ENCODE results near the gene MDC1.
"Not testable (repeated sequence)": the region's sequence is repeated elsewhere in the genome, so short reads cannot be mapped to it uniquely, and the experiment has no call there.

MDC1 gene

DNA sequence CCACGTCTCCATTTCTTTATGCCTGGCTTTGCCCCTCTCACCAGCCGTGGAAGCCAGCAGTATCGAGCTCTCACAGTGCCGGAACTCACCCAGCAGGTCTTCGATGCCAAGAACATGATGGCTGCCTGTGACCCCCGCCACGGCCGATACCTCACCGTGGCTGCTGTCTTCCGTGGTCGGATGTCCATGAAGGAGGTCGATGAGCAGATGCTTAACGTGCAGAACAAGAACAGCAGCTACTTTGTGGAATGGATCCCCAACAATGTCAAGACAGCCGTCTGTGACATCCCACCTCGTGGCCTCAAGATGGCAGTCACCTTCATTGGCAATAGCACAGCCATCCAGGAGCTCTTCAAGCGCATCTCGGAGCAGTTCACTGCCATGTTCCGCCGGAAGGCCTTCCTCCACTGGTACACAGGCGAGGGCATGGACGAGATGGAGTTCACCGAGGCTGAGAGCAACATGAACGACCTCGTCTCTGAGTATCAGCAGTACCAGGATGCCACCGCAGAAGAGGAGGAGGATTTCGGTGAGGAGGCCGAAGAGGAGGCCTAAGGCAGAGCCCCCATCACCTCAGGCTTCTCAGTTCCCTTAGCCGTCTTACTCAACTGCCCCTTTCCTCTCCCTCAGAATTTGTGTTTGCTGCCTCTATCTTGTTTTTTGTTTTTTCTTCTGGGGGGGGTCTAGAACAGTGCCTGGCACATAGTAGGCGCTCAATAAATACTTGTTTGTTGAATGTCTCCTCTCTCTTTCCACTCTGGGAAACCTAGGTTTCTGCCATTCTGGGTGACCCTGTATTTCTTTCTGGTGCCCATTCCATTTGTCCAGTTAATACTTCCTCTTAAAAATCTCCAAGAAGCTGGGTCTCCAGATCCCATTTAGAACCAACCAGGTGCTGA, 7.0 kb upstream of the MDC1 start:
- Mint-ChIP-seq H3K36me3 (ENCODE audit: low read depth) (peaks cover 92% of the 10 kb centered on the region), H3K27ac (peak overlapping the region; percentile 11), H3K4me1 (ENCODE audit: low read depth) (peaks cover 52% of the 10 kb centered on the region)
- not testable (repeated sequence) for H3K9me3 Mint-ChIP-seq, H3K27me3 Mint-ChIP-seq, H3K4me3 Mint-ChIP-seq
- intact Hi-C loops (cut with micrococcal nuclease), result loop anchor here (2.0 to 10.0 kb wide), 2 partner anchors 19 to 239 kb away; partner anchors contain the start of genes FLOT1 and HLA-E

DNA sequence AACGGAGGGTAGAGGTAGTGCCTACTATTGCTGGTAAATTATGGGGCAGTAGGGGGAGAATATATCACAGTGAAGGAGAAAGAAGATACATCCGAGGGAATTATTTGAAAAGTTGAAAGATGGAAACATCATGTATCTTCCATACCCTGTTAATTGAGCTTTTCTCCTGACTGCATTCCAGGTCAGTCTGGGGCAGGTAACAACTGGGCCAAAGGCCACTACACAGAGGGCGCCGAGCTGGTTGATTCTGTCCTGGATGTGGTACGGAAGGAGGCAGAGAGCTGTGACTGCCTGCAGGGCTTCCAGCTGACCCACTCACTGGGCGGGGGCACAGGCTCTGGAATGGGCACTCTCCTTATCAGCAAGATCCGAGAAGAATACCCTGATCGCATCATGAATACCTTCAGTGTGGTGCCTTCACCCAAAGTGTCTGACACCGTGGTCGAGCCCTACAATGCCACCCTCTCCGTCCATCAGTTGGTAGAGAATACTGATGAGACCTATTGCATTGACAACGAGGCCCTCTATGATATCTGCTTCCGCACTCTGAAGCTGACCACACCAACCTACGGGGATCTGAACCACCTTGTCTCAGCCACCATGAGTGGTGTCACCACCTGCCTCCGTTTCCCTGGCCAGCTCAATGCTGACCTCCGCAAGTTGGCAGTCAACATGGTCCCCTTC, 6.2 kb upstream of the MDC1 start:
- intact Hi-C loops (cut with micrococcal nuclease), result loop anchor here (2.0 to 10.0 kb wide), 2 partner anchors 20 to 238 kb away; partner anchors contain the start of genes FLOT1 and HLA-E
- Mint-ChIP-seq H3K36me3 (ENCODE audit: low read depth) (peaks cover 84% of the 10 kb centered on the region), H3K4me1 (ENCODE audit: low read depth) (peaks cover 52% of the 10 kb centered on the region)
- H3K27ac Mint-ChIP-seq, H3K9me3 Mint-ChIP-seq, H3K27me3 Mint-ChIP-seq, H3K4me3 Mint-ChIP-seq: not testable (repeated sequence)

DNA sequence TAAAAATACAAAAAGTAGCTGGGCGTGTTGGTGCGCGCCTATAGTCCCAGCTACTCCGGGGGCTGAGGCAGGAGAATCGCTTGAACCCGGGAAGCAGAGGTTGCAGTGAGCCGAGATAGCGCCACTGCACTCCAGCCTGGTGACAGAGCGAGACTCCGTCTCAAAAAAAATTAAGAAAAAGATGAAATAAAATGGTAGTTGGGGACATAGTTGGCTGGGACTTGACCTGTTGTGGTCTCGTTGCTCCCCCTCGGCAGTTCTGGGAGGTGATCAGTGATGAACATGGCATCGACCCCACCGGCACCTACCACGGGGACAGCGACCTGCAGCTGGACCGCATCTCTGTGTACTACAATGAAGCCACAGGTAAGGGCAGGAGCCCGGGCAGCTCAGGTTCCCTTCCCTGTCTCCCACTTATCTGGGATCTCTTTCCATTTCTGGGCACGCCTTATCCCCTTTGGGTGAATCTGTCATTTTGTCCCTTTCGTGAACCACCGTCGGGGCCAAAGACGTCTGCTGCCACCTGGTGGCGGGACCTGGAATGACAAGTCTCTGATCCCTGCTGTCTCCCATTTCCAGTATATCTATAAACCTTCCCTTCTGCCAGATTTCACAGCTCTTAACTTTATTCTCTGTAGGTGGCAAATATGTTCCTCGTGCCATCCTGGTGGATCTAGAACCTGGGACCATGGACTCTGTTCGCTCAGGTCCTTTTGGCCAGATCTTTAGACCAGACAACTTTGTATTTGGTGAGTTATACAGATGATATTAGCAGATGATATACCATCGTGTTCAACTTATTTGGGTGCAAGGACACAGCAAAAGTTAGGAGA, 5.4 kb upstream of the MDC1 start:
- Mint-ChIP-seq H3K4me3 (peak overlapping the region; percentile 87), H3K36me3 (ENCODE audit: low read depth) (peaks cover 76% of the 10 kb centered on the region), H3K27ac (peak overlapping the region; percentile 98), H3K27me3 (no peaks in the 10 kb centered on the region), H3K4me1 (ENCODE audit: low read depth) (peaks cover 51% of the 10 kb centered on the region), H3K9me3 (no peaks in the 10 kb centered on the region)
- intact Hi-C loops (cut with micrococcal nuclease), result loop anchor here (1.0 to 10.0 kb wide), 3 partner anchors 20 to 238 kb away; partner anchors contain the start of genes FLOT1 and HLA-E

DNA sequence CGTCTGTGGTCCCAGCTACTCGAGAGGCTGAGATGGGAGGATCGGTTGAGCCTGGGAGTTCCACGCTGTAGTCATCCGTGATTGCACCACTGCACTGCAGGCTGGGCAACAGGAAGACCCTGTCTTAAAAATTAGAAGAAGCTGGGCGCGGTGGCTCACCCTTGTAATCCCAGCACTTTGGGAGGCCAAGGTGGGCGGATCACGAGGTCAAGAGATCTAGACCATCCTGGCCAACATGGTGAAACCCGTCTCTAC, 4.9 kb upstream of the MDC1 start:
- peaks cover 75% of the 10 kb centered on the region for H3K36me3 Mint-ChIP-seq (ENCODE audit: low read depth)
- not testable (repeated sequence) for H3K27me3 Mint-ChIP-seq, H3K9me3 Mint-ChIP-seq
- H3K4me3 Mint-ChIP-seq, result peak overlapping the region; percentile 87
- peak overlapping the region; percentile 98 for H3K27ac Mint-ChIP-seq
- H3K4me1 Mint-ChIP-seq (ENCODE audit: low read depth), result peaks cover 54% of the 10 kb centered on the region
- intact Hi-C loops (cut with micrococcal nuclease), result loop anchor here (1.0 to 10.0 kb wide), 3 partner anchors 21 to 237 kb away; partner anchors contain the start of genes FLOT1 and HLA-E

DNA sequence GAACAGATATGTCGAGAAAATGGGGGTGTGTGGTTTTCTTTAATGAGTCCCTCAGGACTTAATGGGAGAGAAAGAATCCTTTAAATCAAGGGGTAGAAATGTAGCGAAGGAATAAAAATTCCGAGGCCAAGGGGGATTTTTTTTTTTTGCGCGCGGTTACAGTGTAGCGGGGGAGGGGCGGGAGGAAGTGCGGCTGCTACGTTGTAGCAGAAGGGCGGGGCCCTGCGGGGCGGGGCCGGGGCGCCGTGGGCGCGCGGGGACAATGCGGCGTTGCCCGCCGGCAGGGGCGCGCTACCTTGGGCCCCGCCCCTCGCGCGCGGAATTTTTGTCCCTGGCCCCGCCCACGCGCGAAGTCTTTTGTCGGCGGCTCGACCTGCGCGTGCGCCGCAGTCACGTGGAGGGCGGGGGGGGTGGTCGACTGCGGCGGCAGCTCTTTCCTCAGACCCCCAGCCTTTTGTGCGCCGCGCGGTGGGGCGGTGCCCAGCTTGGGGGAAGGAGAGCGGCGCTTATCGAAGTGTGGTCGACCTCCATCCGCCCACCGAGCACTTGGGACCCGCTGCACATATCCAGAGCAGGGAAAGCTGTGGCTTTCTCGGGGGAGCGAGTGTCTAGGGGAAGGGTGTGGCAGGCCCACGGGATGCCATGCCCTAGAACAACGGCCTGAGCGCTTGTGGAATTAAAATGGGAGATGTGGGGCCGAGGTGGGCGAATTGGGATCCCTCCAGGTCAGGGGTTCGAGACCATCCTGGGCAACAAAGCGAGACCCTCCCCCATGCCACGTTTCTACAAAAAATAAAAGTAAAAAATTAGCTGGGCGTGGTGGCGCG, 4.3 kb upstream of the MDC1 start:
- Mint-ChIP-seq H3K9me3 (no peaks in the 10 kb centered on the region), H3K27me3 (no peaks in the 10 kb centered on the region), H3K27ac (peak overlapping the region; percentile 98), H3K4me1 (ENCODE audit: low read depth) (peaks cover 59% of the 10 kb centered on the region), H3K4me3 (peak overlapping the region; percentile 87), H3K36me3 (ENCODE audit: low read depth) (peaks cover 74% of the 10 kb centered on the region)
- intact Hi-C loops (cut with micrococcal nuclease), result loop anchor here (1.0 to 10.0 kb wide), 3 partner anchors 21 to 237 kb away; partner anchors contain the start of genes FLOT1 and HLA-E

DNA sequence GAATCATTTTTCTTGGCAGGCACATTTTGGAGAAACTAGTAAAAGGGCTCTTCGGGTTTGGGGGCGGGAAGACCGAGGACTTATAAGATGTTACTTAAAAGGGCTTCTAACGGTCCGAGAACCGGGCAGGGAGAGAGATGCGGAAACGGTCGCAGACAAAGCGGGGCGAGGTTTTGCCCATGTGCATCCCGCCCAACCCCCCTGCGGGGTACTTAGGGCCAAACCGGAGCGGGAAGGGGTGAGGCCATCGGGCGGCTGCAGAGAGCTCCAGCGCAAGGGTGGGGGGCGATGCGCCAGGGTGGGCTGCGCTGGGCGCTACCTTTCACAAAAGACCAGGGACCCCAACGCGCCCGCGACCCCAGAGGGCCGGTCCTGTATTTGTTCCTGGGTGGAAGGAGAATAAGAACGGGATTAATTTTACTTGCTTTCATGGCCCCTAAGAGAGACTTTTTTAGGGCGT, 3.7 kb upstream of the MDC1 start:
- H3K27ac Mint-ChIP-seq, result peak overlapping the region; percentile 98
- H3K4me1 Mint-ChIP-seq (ENCODE audit: low read depth), result peaks cover 66% of the 10 kb centered on the region
- peaks cover 68% of the 10 kb centered on the region for H3K36me3 Mint-ChIP-seq (ENCODE audit: low read depth)
- H3K9me3 Mint-ChIP-seq, result no peaks in the 10 kb centered on the region
- peak overlapping the region; percentile 87 for H3K4me3 Mint-ChIP-seq
- intact Hi-C loops (cut with micrococcal nuclease), result loop anchor here (1.0 to 10.0 kb wide), 2 partner anchors 103 to 236 kb away; partner anchors contain the start of genes HLA-E, MRPS18B and PPP1R10
- H3K27me3 Mint-ChIP-seq, result no peaks in the 10 kb centered on the region

DNA sequence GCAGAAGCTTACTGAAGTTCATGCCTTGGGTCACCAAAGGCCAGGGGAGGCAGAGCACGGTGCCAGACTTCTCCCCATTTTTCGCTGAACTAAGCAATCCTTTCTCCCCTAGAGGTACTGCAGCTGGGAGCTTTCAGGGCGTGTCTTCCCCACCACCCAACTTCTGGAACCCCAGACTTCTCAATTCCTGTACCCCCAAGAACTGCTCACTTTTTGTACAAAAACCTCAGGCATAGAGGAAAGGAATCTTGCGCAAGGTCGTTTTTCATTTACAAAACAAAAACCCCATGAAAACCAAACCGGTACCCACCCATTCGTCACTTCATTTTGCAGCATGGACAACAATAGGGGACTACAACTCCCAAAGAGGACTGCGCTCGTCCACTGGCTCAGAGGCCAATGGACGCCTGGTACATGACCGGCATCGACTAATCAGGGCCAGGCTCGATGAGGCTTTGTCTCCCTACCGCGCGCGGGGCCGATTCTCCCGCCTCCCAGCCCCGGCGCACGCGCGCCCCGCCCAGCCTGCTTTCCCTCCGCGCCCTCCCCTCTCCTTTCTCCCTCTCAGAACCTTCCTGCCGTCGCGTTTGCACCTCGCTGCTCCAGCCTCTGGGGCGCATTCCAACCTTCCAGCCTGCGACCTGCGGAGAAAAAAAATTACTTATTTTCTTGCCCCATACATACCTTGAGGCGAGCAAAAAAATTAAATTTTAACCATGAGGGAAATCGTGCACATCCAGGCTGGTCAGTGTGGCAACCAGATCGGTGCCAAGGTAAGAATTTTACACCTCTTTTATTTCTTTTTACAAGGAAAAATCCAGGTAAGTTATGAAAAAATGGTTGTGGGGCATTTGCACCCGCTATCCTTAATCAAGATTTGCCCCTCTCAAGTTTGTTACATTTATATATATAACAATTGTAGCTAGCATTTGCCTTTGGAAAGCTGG, 3.0 kb upstream of the MDC1 start, which contains the start of gene TUBB:
Gene TUBB, plus strand, starts transcription at position 562 of the 947 bp plus-strand sequence. Its CDS starts 155 bp downstream, at position 717.
- intact Hi-C loops (cut with micrococcal nuclease), result loop anchor here (1.0 to 10.0 kb wide), 2 partner anchors 103 to 235 kb away; partner anchors contain the start of genes HLA-E, MRPS18B and PPP1R10
- Mint-ChIP-seq H3K36me3 (ENCODE audit: low read depth) (peaks cover 62% of the 10 kb centered on the region), H3K4me1 (ENCODE audit: low read depth) (peaks cover 64% of the 10 kb centered on the region), H3K27ac (peak within 1 kb of the TSS; percentile 98), H3K27me3 (no peaks in the 10 kb centered on the region), H3K9me3 (no peaks in the 10 kb centered on the region), H3K4me3 (peak within 1 kb of the TSS; percentile 87)

DNA sequence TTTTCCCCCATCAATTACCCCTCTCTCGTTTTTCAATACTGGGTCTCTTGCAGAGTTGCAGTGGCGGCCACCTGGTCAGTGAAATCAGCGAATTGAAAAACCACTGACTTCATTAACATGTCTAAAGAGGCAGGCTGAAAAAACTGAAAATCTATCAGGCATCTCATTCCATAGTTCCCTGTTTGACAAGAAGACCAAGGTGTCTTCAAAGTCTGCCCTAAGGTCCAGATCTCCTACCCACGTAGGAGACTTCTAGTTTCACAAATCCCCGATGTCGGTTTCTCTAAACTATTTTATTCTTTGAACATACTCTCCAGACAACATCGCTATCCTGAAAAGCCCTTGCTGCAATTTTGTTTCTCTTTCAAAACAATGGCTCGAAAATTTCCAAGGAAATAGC, 2.3 kb upstream of the MDC1 start:
- peak overlapping the region; percentile 98 for H3K27ac Mint-ChIP-seq
- peaks cover 62% of the 10 kb centered on the region for H3K36me3 Mint-ChIP-seq (ENCODE audit: low read depth)
- H3K27me3 Mint-ChIP-seq, result no peaks in the 10 kb centered on the region
- H3K4me1 Mint-ChIP-seq (ENCODE audit: low read depth), result peaks cover 57% of the 10 kb centered on the region
- H3K9me3 Mint-ChIP-seq, result no peaks in the 10 kb centered on the region
- intact Hi-C loops (cut with micrococcal nuclease), result no loop called here
- peak overlapping the region; percentile 87 for H3K4me3 Mint-ChIP-seq

DNA sequence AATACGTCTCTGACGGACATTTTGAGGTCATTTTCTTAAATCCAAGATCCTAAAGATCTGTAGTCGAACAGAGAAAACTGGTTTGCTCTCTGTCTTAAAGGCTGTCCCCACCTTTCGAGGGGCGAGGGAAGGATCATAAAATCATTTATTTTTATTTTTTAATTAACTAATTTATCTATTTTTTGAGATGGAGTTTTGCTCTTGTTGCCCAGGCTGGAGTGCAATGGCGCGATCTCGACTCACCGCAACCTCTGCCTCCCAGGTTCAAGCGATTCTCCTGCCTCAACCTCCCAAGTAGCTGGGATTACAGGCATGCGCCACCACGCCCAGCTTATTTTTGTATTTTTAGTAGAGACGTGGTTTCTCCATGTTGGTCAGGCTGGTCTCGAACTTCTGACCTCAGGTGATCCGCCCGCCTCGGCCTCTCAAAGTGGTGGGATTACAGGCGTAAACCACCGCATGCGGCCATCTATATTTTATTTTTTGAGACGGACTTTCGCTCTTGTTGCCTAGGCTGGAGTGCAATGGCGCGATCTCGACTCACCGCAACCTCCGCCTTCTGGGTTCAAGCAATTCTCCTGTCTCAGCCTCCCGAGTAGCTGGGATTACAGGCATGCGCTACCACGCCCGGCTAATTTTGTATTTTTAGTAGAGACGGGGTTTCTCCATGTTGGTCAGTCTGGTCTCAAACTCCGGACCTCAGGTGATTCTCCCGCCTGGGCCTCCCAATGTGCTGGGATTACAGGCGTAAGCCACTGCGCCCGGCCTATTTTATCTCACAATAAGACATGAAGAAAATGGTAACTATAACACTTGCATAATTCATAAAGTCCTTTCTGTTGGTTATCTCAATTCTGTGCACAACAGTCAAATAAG, 1.0 kb upstream of the MDC1 start:
- intact Hi-C loops (cut with micrococcal nuclease), result loop anchor here (1.0 kb wide), 1 partner anchor 31 kb away; no protein-coding TSS in a partner anchor
- H3K27me3 Mint-ChIP-seq, H3K9me3 Mint-ChIP-seq: not testable (repeated sequence)
- Mint-ChIP-seq H3K27ac (peak overlapping the region; percentile 98), H3K4me1 (ENCODE audit: low read depth) (peaks cover 50% of the 10 kb centered on the region), H3K36me3 (ENCODE audit: low read depth) (peaks cover 59% of the 10 kb centered on the region), H3K4me3 (peak overlapping the region; percentile 90)

DNA sequence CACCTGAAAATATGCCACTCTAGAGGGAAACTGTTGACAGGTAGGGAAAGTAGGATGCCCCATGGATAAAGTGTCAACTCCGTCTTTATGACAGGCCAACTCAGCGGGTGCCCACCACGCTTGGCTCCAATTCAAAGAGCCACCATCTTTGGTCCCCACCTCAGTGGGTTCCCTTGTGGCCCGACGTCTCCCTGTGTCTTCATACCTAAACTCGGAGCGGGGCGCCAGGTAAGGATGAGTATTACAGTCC, 277 bp downstream of the MDC1 start:
- peak overlapping the region; percentile 90 for H3K4me3 Mint-ChIP-seq
- no peaks in the 10 kb centered on the region for H3K27me3 Mint-ChIP-seq
- peaks cover 50% of the 10 kb centered on the region for H3K4me1 Mint-ChIP-seq (ENCODE audit: low read depth)
- intact Hi-C loops (cut with micrococcal nuclease), result loop anchor here (1.0 kb wide), 1 partner anchor 30 kb away; no protein-coding TSS in a partner anchor
- H3K9me3 Mint-ChIP-seq, result no peaks in the 10 kb centered on the region
- peaks cover 59% of the 10 kb centered on the region for H3K36me3 Mint-ChIP-seq (ENCODE audit: low read depth)
- peak overlapping the region; percentile 98 for H3K27ac Mint-ChIP-seq

DNA sequence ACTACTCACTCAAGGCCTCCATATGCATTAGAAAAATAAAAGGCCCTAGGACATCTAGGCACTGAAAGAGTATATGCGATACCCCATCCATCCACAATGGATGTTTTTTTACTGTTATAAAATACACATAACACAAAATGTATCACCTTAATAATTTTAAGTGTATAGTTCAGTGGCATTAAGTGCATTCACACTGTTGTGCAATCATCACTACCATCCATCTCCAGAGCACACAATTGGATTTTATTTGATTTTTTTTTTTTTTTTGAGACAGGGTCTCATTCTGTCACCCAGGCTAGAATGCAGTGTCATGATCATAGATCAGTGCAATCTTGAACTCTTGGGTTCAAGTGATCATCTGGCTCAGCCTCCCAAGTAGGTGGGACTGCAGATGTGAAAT, 2.8 kb downstream of the MDC1 start:
- Mint-ChIP-seq H3K4me3 (no peak overlapping the region), H3K27ac (peak overlapping the region; percentile 19), H3K36me3 (ENCODE audit: low read depth) (peaks cover 60% of the 10 kb centered on the region), H3K9me3 (no peaks in the 10 kb centered on the region), H3K27me3 (no peaks in the 10 kb centered on the region), H3K4me1 (ENCODE audit: low read depth) (peaks cover 41% of the 10 kb centered on the region)
- intact Hi-C loops (cut with micrococcal nuclease), result no loop called here

Measured in dendritic cell treated with granulocyte-macrophage colony-stimulating factor and Interleukin-4, amounts not matched to agents 40 ng/mL and 50 ng/mL, for 4 days (primary cell).